OCI-LY7 (cell line): Measurements from ENCODE around the gene TICRR.

Experiments
- EZH2phosphoT487 ChIP-seq: fragments of 200-600 bp; sonication (generic); IDR thresholded peaks from 2 replicates; pipeline ENCODE4 v1.6.1; 2018; ENCODE audit warnings: low read depth, borderline replicate concordance, mild to moderate bottlenecking, mixed run types, antibody characterized with exemption, low read length, moderate library complexity, mixed read lengths
- TF ChIP-seq, protein P1 (sequence below): fragments of 200-600 bp; sonication (generic); conservative IDR thresholded peaks from 2 replicates; pipeline ENCODE4 v1.5.1; 2014; ENCODE audit warnings: mild to moderate bottlenecking, antibody characterized with exemption, low read length, moderate library complexity, mixed read lengths

DNA sequence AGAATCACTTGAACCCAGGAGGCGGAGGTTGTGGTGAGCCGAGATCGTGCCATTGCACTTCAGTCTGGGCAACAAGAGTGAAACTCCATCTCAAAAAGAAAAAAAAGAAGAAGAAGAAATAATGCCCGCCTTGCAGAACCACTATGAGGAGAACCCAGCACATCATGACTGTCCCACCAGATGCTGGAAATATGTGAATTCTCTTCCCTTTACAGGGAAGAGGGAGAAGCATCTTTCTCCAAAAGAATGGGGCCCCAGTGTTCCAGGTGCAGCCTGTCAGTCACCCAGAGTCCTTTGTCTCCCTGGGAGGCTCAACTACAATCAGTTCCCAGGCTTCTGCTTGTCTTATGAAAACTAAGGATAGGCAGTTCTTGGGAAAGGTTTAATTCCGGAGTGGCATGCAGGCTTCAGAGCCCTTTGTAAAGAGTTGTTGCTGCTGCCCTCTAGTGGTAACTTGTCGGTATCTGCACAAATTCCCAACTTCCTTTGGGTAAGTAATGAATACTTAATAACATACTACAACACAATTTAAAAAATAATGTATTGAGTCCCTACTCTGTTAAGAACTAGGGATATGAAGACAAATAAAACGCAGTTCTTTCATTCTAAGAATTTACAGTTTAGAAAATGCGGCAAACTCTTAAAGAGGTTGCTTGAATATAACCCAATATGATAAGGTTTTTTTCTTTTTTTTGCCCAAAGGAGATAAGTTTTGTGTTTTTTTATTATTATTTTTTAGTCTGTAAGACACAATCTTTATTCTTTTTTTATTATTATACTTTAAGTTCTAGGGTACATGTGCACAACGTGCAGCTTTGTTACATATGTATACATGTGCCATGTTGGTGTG lies 18.6 kb upstream of the TICRR start:
- TF ChIP-seq, protein P1, sequence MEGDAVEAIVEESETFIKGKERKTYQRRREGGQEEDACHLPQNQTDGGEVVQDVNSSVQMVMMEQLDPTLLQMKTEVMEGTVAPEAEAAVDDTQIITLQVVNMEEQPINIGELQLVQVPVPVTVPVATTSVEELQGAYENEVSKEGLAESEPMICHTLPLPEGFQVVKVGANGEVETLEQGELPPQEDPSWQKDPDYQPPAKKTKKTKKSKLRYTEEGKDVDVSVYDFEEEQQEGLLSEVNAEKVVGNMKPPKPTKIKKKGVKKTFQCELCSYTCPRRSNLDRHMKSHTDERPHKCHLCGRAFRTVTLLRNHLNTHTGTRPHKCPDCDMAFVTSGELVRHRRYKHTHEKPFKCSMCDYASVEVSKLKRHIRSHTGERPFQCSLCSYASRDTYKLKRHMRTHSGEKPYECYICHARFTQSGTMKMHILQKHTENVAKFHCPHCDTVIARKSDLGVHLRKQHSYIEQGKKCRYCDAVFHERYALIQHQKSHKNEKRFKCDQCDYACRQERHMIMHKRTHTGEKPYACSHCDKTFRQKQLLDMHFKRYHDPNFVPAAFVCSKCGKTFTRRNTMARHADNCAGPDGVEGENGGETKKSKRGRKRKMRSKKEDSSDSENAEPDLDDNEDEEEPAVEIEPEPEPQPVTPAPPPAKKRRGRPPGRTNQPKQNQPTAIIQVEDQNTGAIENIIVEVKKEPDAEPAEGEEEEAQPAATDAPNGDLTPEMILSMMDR, result peak; percentile 89
- no peak for TF ChIP-seq EZH2phosphoT487
